GM19467 (cell line): ENCODE results near the gene PPM1D.

ENCODE experiments used
- ATAC-seq: cut with Tn5 transposase; IDR thresholded peaks from one replicate; pipeline ENCODE4 v1.9.1; 2021; ENCODE audit warnings: mild to moderate bottlenecking, moderate library complexity; ENCODE audit not compliant: unreplicated experiment

Gene PPM1D

GRCh38 chr17:60618080-60618479 is 18.1 kb downstream of the PPM1D start:
- no peak for ATAC-seq

GRCh38 chr17:60618854-60619526 is 19.0 kb downstream of the PPM1D start:
- ATAC-seq, result no peak

DNA sequence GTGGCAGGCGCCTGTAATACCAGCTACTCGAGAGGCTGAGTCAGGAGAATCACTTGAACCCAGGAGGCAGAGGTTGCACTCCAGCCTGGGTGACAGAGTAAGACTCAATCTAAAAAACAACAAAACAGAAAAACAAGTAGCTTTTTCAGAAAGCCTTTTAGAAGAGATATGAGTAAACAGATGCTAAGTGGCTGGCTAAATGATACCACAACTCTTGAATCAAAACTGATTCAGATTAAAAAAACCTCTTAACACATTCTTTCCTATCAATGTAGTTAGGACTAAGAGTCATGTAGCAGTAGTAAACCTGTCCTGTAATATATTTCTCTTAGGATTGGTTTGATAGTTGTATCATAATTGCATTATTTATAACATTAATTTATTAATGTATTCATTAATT is 23.0 kb downstream of the PPM1D start:
- ATAC-seq, result no peak

- ATAC-seq, result no peak
These were observed 23.4 kb downstream of the PPM1D start for GRCh38 chr17:60623415-60623814.

DNA sequence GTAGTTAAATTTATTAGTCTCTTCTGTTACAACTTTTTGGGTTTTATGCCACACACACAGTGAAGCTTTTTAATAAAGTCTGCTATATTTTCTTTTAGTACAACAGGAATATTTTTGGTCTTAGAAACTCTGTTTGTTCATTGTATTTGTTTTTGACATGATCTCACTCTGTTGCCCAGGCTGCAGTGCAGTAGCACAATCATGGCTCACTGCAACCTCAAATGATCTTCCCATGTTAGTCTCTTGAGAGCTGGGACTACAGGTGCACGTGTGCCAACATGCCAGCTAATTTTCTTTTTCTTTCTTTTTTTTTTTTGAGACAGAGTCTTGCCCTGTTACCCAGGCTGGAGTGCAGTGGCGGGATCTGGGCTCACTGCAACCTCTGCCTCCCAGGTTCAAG is 27.1 kb downstream of the PPM1D start:
- no peak for ATAC-seq

- no peak for ATAC-seq
These were observed 28.4 kb downstream of the PPM1D start for GRCh38 chr17:60628252-60628889.

- ATAC-seq, result no peak
These were observed 29.1 kb downstream of the PPM1D start for GRCh38 chr17:60629120-60629519.

- ATAC-seq, result no peak
These were observed 30.4 kb downstream of the PPM1D start for GRCh38 chr17:60630352-60630751.

DNA sequence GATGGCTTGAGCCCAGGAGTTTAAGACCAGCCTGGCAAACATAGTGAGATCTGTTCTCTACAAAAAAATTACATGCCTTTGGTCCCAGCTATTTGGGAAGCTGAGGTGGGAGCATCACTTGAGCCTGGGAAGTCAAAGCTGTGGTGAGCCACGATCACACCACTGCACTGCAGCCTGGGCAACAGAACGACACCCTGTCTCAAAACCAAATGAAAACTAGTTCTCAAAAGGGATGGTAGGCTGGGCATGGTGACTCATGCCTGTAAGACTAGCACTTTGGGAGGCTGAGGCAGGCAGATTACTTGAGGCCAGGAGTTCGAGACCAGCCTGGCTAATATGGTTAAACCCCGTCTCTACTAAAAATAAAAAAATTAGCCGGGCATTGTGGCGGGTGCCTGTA is 31.1 kb downstream of the PPM1D start:
- ATAC-seq, result no peak

GRCh38 chr17:60637683-60638082 is 37.7 kb downstream of the PPM1D start:
- no peak for ATAC-seq

- no peak for ATAC-seq
These were observed 39.0 kb downstream of the PPM1D start for GRCh38 chr17:60639019-60639330.

DNA sequence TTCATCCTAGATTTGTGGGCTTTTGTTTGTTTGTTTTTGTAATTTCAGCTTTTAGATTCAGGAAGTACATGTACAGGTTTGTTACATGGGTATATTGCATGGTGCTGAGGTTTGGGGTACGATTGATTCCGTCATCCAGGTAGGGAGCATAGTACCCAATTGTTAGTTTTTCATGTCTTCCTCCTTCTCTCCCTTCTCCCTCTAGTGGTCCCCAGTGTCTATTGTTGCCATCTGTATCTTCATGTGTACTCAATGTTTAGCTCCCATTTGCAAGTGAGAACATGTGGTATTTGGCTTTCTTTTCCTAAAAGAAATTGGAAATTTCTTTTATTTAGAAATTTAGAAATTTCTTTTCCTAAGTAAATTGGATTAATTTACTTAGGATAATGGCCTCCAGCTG is 40.5 kb downstream of the PPM1D start:
- ATAC-seq, result no peak

GRCh38 chr17:60641126-60641525 is 41.1 kb downstream of the PPM1D start:
- no peak for ATAC-seq

- ATAC-seq, result no peak
These were observed 41.8 kb downstream of the PPM1D start for GRCh38 chr17:60641810-60642220.

DNA sequence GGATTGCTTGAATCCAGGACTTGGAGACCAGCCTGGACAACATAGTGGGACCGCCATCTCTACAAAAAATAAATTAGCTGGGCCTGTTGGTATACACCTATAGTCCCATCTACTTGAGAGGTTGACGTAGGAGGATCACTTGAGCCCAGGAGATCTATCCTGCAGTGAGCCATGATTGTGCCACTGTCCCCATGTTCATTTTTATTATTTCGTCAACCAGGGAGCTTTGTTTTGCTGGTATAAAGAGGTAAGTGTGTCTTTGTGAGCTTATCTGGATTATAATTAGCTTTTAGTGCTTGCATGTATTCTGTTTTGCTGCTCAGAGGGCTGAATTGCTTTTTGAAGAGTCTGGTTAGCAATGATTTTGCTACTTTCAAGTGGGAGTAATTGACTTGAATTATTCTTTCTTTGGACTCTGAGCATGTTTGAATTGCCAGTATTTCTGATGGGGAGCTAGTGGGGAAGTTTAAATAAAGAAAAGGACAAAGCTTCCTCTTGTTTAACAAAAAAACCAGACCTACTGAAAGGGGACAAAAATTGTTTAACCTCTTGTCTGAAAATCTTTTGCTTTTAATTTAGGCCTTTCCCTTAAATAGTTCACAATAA is 46.0 kb downstream of the PPM1D start:
- ATAC-seq, result no peak

DNA sequence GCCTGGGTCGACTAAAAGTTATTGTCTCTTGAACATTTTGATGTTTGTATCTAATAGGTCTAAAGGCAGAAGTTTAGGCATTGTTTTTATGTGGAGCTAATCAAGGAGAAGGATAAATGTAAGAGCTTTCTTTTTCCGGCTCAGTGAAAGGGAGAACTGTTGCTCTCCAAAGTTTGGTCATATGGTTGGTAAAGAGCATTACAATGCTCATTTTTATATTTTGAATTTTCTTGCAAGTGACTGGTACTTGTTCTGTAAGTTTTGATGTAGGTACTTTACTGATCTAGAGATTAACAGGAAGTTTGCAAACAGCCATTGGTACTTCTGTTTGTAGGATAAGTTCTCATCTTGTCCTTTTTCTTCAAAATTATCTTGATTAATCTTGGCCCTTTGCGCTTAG is 46.7 kb downstream of the PPM1D start:
- no peak for ATAC-seq

DNA sequence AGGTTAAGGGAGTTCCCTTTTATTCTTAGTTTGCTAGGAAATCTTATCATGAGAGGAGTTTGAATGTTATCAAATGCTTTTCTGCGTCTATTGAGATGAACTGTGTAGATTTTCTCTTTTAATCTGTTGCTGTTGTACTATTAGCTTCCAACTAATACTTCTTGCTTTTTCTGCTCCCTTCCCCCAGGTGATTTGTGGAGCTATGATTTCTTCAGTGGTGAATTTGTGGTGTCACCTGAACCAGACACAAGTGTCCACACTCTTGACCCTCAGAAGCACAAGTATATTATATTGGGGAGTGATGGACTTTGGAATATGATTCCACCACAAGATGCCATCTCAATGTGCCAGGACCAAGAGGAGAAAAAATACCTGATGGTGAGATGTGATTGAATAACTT is 47.7 kb downstream of the PPM1D start:
- no peak for ATAC-seq

- ATAC-seq, result peak; percentile 85
These were observed 52.7 kb downstream of the PPM1D start for GRCh38 chr17:60652454-60653247.

DNA sequence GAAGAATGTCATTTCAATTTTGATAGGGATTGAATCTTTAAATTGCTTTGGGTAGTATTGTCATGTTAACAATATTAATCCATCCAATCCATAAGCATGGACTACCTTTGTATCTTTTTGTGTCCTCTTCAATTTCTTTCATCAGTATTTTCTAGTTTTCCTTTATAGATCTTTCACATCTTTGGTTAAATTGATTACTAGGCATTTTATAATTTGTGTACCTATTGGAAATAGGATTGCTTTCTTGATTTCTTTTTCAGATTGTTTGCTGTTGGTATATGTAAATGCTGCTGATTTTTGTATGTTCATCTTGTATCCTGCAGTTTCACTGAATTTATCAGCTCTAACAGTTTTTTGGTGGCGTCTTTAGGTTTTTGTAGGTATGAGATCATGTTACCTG is 53.6 kb downstream of the PPM1D start:
- no peak for ATAC-seq

GRCh38 chr17:60656499-60656898 is 56.5 kb downstream of the PPM1D start:
- no peak for ATAC-seq

DNA sequence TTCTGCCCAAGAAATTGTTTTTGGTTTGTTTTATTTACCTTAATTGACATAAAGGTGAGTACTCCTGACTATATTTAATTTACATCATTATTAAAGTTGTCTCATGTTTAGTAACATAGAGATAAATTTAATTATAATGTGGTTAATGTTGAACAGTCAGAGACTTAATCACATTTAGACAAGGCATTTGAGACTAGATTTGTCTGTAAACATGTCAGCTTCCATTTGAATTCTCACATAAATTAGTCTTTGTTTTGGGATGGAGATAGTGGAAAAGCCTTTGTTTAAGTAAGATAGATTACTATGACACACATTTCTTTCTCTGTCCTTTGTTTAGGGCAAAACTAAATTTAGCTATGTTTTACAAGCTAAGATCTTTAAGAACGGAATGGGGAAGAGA is 59.2 kb downstream of the PPM1D start:
- no peak for ATAC-seq

GRCh38 chr17:60661489-60661888 is 61.5 kb downstream of the PPM1D start:
- no peak for ATAC-seq
